ENCODE results near the gene YWHAG.

DNA sequence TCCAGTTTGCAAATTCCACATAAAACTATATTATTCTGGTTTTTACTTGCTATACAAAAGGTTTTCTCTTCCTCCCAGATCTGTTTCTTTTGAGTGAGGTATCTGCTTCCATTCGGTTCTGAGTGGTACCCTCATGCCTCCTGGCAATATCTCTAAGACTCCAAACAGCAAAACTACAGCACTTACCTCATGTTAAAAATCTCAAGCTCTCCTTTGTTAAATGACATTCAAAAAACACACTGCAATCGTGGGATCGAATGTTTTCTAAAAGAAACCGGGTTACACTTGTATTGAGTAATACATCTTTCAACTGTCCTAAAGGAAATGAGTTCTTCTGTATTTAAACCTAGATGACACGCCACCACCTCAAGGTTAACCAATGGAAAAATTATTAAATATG, 11.1 kb downstream of the YWHAG start:
- TF ChIP-seq CTCF (IDR thresholded peaks at IDR 0.05): no peak
- TF ChIP-seq TCF12 (IDR thresholded peaks at IDR 0.05): no peak
- TF ChIP-seq, protein P1, sequence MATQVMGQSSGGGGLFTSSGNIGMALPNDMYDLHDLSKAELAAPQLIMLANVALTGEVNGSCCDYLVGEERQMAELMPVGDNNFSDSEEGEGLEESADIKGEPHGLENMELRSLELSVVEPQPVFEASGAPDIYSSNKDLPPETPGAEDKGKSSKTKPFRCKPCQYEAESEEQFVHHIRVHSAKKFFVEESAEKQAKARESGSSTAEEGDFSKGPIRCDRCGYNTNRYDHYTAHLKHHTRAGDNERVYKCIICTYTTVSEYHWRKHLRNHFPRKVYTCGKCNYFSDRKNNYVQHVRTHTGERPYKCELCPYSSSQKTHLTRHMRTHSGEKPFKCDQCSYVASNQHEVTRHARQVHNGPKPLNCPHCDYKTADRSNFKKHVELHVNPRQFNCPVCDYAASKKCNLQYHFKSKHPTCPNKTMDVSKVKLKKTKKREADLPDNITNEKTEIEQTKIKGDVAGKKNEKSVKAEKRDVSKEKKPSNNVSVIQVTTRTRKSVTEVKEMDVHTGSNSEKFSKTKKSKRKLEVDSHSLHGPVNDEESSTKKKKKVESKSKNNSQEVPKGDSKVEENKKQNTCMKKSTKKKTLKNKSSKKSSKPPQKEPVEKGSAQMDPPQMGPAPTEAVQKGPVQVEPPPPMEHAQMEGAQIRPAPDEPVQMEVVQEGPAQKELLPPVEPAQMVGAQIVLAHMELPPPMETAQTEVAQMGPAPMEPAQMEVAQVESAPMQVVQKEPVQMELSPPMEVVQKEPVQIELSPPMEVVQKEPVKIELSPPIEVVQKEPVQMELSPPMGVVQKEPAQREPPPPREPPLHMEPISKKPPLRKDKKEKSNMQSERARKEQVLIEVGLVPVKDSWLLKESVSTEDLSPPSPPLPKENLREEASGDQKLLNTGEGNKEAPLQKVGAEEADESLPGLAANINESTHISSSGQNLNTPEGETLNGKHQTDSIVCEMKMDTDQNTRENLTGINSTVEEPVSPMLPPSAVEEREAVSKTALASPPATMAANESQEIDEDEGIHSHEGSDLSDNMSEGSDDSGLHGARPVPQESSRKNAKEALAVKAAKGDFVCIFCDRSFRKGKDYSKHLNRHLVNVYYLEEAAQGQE (IDR thresholded peaks at IDR 0.05; ENCODE audit: low read depth, low read length): no peak
- TF ChIP-seq FOXJ3 (CRISPR knock-in tag; IDR thresholded peaks at IDR 0.05): no peak
- TF ChIP-seq USF1 (IDR thresholded peaks at IDR 0.05; ENCODE audit: borderline replicate concordance, low read depth): no peak
- no peak for TF ChIP-seq SMC3 (IDR thresholded peaks at IDR 0.05; ENCODE audit: low read depth, low read length)
- no peak for TF ChIP-seq NRF1 (IDR thresholded peaks at IDR 0.05; ENCODE audit: low read depth, low read length)
- no peak for TF ChIP-seq FOXM1 (IDR thresholded peaks at IDR 0.05; ENCODE audit: low read depth)
- TF ChIP-seq EZH2phosphoT487 (IDR thresholded peaks at IDR 0.05; ENCODE audit: borderline replicate concordance, low read depth): no peak
- no peak for TF ChIP-seq YY1 (IDR thresholded peaks at IDR 0.05; ENCODE audit: low read depth)
- no peak for TF ChIP-seq CHD2 (IDR thresholded peaks at IDR 0.05; ENCODE audit: low read length, partially characterized antibody)
- no peak for TF ChIP-seq POLR2AphosphoS5 (IDR thresholded peaks at IDR 0.05; ENCODE audit: low read depth, low read length)
- TF ChIP-seq RAD21 (IDR thresholded peaks at IDR 0.05; ENCODE audit: low read length): no peak
- no peak for TF ChIP-seq EP300 (IDR thresholded peaks at IDR 0.05; ENCODE audit: borderline replicate concordance in 1 of 2, low read depth in 1 of 2, low read length in 1 of 2)

Data from SK-N-SH (cell line).